Endodermal cell (in vitro differentiated cells): ENCODE data around the gene SLC35A2. TPM values are rescaled to one million over a fixed set of nuclear protein-coding genes. Genes with fewer than 3 reads are reported as not detected.

Experiments used
- DNase-seq: peaks from one replicate; pipeline ENCODE4 v3.0.0-alpha.2; 2017
- H3K27ac ChIP-seq: 2 replicates; pipeline ENCODE4 v1.5.1; 2013; ENCODE audit warnings: mild to moderate bottlenecking, low read depth, low read length, moderate library complexity
- H3K27me3 ChIP-seq: 2 replicates; pipeline ENCODE4 v1.6.1; 2013; ENCODE audit warnings: mild to moderate bottlenecking, low read length, moderate library complexity; ENCODE audit not compliant: insufficient read depth, control insufficient read depth, poor library complexity, severe bottlenecking
- H3K36me3 ChIP-seq: 2 replicates; pipeline ENCODE4 v1.7.0; 2013; ENCODE audit warnings: mild to moderate bottlenecking, low read length, moderate library complexity; ENCODE audit not compliant: control insufficient read depth, insufficient read depth
- H3K4me1 ChIP-seq: one replicate; pipeline ENCODE4 v1.7.0; 2013; ENCODE audit warnings: low read length; ENCODE audit not compliant: control insufficient read depth, insufficient read depth
- H3K4me3 ChIP-seq: 2 replicates; pipeline ENCODE4 v1.5.1; 2013; ENCODE audit warnings: mild to moderate bottlenecking, low read length, moderate library complexity
- H3K9ac ChIP-seq: 2 replicates; pipeline ENCODE4 v1.6.1; 2013; ENCODE audit warnings: mild to moderate bottlenecking, low read length, moderate library complexity; ENCODE audit not compliant: poor library complexity, severe bottlenecking; ENCODE audit errors: extremely low read depth
- H3K9me3 ChIP-seq: 2 replicates; pipeline ENCODE4 v1.6.1; 2013; ENCODE audit warnings: mild to moderate bottlenecking, low read length, moderate library complexity; ENCODE audit not compliant: control insufficient read depth
- H3K27ac Mint-ChIP-seq: 2 replicates; pipeline ENCODE4 v1.8.0; 2020; ENCODE audit warnings: mixed read lengths
- H3K27me3 Mint-ChIP-seq: 2 replicates; pipeline ENCODE4 v1.8.0; 2021; ENCODE audit warnings: mild to moderate bottlenecking, mixed read lengths; ENCODE audit not compliant: insufficient read depth
- H3K36me3 Mint-ChIP-seq: 2 replicates; pipeline ENCODE4 v1.8.0; 2020; ENCODE audit warnings: low read depth, mixed read lengths
- H3K4me1 Mint-ChIP-seq: 2 replicates; pipeline ENCODE4 v1.8.0; 2020; ENCODE audit warnings: mixed read lengths
- H3K4me3 Mint-ChIP-seq: 2 replicates; pipeline ENCODE4 v1.8.0; 2020; ENCODE audit warnings: mild to moderate bottlenecking, moderate library complexity, mixed read lengths
- H3K9me3 Mint-ChIP-seq: 2 replicates; pipeline ENCODE4 v1.8.0; 2020; ENCODE audit warnings: mild to moderate bottlenecking, mixed read lengths
- WGBS, 2 experiments: methylation state at CpG; one replicate each; pipeline versions ENCODE4 v1.1.5 to v1.1.7; 2013; ENCODE audit warnings: missing lambda C conversion rate in 2 of 2, mixed read lengths in 1 of 2; ENCODE audit not compliant: insufficient coverage in 1 of 2, insufficient read length in 1 of 2; 5-methylcytosine and 5-hydroxymethylcytosine counted together
- total RNA-seq, 2 donors: library from RNA; stranded (reverse); fragmentation: NEBNext Ultra II Directional in 1 of 2; extraction: Animal tissue kit (Norgen Biotek cat#: 25700) in 1 of 2; gene quantifications; 2 replicates in 1 of 2; 3 replicates in 1 of 2; pipeline ENCODE4 v1.2.1, GENCODE V29; 2021
- TF ChIP-seq, protein P1 (sequence below): fragments of 200-600 bp; sonication (generic); conservative IDR thresholded peaks from 2 replicates; pipeline ENCODE4 v1.5.0; 2021; ENCODE audit warnings: antibody characterized with exemption, mild to moderate bottlenecking

Gene SLC35A2
- total RNA-seq, 2 donors from 2014 or later, result 22.8 to 24.7 TPM

DNA sequence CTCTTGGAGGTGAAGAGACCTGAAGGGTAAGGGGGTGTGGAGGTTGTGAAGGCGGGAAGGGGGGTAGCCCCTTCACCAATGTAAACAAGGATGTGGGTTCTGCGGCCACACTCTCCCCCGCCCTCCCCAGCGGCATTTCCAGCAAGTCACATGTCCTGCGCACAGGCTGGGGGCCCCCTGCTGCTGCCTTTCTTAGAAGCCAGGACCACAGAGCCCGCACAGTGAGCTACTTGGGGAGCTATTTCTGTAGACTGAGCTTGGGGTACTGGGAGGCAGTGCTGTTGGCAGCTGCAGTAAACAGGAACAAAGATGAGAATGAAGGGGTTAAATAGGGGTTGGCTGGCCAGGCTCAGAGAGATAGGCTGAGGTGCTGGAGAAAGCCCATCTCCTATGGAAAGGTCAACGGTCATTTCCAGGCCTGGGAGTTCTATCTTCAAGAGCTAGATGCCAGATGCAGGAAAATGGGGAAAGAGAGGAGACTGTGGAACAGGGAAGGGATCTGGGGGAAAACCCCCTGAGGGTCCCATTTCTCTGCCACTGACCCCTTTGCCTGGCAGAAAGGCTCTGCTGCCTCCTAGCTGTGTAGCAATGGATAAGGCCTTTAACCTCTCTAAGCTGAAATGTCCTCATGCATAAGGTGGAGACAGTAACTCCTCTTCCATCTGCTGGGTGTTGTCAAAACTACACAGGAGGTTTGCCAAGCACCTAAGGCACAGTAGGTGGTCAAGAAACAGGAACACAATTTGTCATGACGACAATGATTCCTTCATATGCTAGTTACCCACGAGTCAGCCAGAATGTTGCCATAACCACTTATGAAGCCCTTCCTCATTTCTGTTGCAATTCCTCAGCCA, 25.8 kb upstream of the SLC35A2 start:
- peaks cover 64% of the 10 kb centered on the region for H3K9me3 Mint-ChIP-seq
- peak; percentile 64 for DNase-seq

DNA sequence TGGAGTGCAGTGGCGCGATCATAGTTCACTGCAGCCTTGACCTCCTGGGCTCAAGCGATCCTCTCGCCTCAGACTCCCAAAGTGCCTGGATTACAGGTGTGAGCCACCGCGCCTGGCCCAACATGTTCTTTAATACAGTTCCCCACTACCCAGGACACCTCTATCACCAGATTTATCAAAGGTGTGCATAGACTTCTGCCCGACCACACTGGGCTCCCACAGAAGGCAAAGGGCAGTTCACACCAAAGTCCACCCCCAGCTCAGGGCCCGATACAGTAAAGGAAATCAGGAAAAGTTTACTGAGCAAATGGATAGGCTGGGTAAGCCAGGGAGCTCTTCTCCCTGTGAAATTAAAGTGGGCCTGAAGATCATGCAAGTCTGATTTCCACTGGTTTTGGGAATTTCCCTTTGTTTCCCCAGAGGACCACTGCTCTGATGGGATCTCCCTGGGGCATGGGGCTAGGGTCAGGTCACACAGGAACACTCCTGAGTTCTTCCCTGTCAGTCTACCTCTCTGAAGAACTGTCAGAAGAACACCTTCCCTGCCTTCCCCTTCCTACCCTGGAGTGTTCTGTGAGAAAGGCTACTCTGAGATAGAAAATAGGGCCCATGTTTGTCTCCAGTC, 25.1 kb upstream of the SLC35A2 start:
- Mint-ChIP-seq H3K9me3 (peaks cover 60% of the 10 kb centered on the region), H3K4me3 (peak overlapping the region; percentile 14), H3K36me3 (peaks cover 47% of the 10 kb centered on the region), H3K27me3 (no peaks in the 10 kb centered on the region), H3K4me1 (peaks cover 16% of the 10 kb centered on the region), H3K27ac (peak overlapping the region; percentile 44)
- no peak overlapping the region for H3K27ac ChIP-seq
- no peak overlapping the region for H3K4me3 ChIP-seq
- no peaks in the 10 kb centered on the region for H3K9me3 ChIP-seq
- no peak overlapping the region for H3K9ac ChIP-seq
- peaks cover 46% of the 10 kb centered on the region for H3K36me3 ChIP-seq
- H3K27me3 ChIP-seq, result no peaks in the 10 kb centered on the region
- TF ChIP-seq, protein P1, sequence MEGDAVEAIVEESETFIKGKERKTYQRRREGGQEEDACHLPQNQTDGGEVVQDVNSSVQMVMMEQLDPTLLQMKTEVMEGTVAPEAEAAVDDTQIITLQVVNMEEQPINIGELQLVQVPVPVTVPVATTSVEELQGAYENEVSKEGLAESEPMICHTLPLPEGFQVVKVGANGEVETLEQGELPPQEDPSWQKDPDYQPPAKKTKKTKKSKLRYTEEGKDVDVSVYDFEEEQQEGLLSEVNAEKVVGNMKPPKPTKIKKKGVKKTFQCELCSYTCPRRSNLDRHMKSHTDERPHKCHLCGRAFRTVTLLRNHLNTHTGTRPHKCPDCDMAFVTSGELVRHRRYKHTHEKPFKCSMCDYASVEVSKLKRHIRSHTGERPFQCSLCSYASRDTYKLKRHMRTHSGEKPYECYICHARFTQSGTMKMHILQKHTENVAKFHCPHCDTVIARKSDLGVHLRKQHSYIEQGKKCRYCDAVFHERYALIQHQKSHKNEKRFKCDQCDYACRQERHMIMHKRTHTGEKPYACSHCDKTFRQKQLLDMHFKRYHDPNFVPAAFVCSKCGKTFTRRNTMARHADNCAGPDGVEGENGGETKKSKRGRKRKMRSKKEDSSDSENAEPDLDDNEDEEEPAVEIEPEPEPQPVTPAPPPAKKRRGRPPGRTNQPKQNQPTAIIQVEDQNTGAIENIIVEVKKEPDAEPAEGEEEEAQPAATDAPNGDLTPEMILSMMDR, result no peak
- H3K4me1 ChIP-seq, result peaks cover 3% of the 10 kb centered on the region
- WGBS, 2 experiments, result 89% methylated on average over 8 of the region's 8 CpGs; no CpG with 5 or more reads in 1 of the 2 experiments
- no peak for DNase-seq

More for the DNA sequence above, 25.8 kb upstream of the SLC35A2 start:
- H3K27ac ChIP-seq, result no peak overlapping the region
- no peak overlapping the region for H3K4me3 ChIP-seq
- peaks cover 16% of the 10 kb centered on the region for H3K4me1 Mint-ChIP-seq
- peak overlapping the region; percentile 76 for H3K27ac Mint-ChIP-seq
- H3K4me3 Mint-ChIP-seq, result peak overlapping the region; percentile 14
- 40% methylated on average over 2 to 9 of the region's 9 CpGs for WGBS, 2 experiments
- peaks cover 45% of the 10 kb centered on the region for H3K36me3 ChIP-seq
- H3K27me3 Mint-ChIP-seq, result no peaks in the 10 kb centered on the region
- no peaks in the 10 kb centered on the region for H3K27me3 ChIP-seq
- H3K9me3 ChIP-seq, result no peaks in the 10 kb centered on the region
- TF ChIP-seq, protein P1, result peak; percentile 69
- H3K36me3 Mint-ChIP-seq, result peaks cover 49% of the 10 kb centered on the region
- H3K4me1 ChIP-seq, result peaks cover 3% of the 10 kb centered on the region
- no peak overlapping the region for H3K9ac ChIP-seq

DNA sequence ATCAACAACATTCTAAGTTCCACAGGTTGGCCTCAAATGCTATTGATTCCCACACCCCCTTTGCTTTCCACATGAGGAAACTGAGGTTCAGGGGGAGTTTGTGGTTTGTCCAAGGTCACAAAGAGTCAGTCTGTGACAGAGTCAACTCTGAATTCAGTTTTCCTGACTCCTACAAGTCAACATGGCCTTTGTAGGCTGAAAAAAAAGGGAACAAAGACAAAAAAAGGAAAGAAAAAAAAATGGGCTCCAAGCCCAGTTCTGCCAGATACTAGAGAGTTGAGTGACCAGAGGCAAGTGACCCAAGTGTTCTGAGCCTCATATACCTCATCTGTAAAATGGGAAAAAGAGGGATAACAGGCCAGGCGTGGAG, 23.8 kb upstream of the SLC35A2 start:
- Histone ChIP-seq H3K27ac (no peak overlapping the region), H3K27me3 (no peaks in the 10 kb centered on the region), H3K36me3 (peaks cover 51% of the 10 kb centered on the region), H3K4me1 (peaks cover 3% of the 10 kb centered on the region), H3K9me3 (no peaks in the 10 kb centered on the region), H3K9ac (no peak overlapping the region), H3K4me3 (no peak overlapping the region)
- H3K36me3 Mint-ChIP-seq, result peaks cover 56% of the 10 kb centered on the region
- no peak for DNase-seq
- H3K4me1 Mint-ChIP-seq, result peaks cover 16% of the 10 kb centered on the region
- peaks cover 63% of the 10 kb centered on the region for H3K9me3 Mint-ChIP-seq
- TF ChIP-seq, protein P1, result no peak
- H3K27me3 Mint-ChIP-seq, result no peaks in the 10 kb centered on the region
- H3K27ac Mint-ChIP-seq, result no peak overlapping the region
- 86 to 100% methylated on average over 1 of the region's 1 CpG for WGBS, 2 experiments
- H3K4me3 Mint-ChIP-seq, result no peak overlapping the region
